Hepatocyte (in vitro differentiated cells): ENCODE results near the gene MPP4. TPM values are rescaled to one million over a fixed set of nuclear protein-coding genes. Genes with fewer than 3 reads are reported as not detected.

ENCODE experiments used
- DNase-seq: peaks from one replicate; pipeline ENCODE4 v3.0.0-alpha.2; 2016; ENCODE audit warnings: low spot score
- H2AFZ ChIP-seq: fragments of 200-600 bp; sonication (generic); 2 replicates; pipeline ENCODE4 v1.6.0; 2016; ENCODE audit warnings: antibody characterized with exemption, mild to moderate bottlenecking
- H3K27ac ChIP-seq: fragments of 200-600 bp; sonication (generic); 2 replicates; pipeline ENCODE4 v1.5.1; 2016; ENCODE audit warnings: mild to moderate bottlenecking
- H3K27me3 ChIP-seq: fragments of 200-600 bp; sonication (generic); 2 replicates; pipeline ENCODE4 v1.6.1; 2016
- H3K36me3 ChIP-seq: fragments of 200-600 bp; sonication (generic); replicated peaks from 2 replicates; pipeline ENCODE4 v1.5.1; 2016; ENCODE audit warnings: low read depth; ENCODE audit not compliant: insufficient read depth
- H3K4me1 ChIP-seq: fragments of 200-600 bp; sonication (generic); 2 replicates; pipeline ENCODE4 v1.5.1; 2016; ENCODE audit warnings: mild to moderate bottlenecking, moderate library complexity; ENCODE audit not compliant: insufficient read depth
- H3K4me2 ChIP-seq: fragments of 200-600 bp; sonication (generic); 2 replicates; pipeline ENCODE4 v1.6.0; 2016
- H3K4me3 ChIP-seq: fragments of 200-600 bp; sonication (generic); 2 replicates; pipeline ENCODE4 v1.5.1; 2016; ENCODE audit warnings: mild to moderate bottlenecking
- H3K79me2 ChIP-seq: fragments of 200-600 bp; sonication (generic); 2 replicates; pipeline ENCODE4 v1.6.0; 2017; ENCODE audit warnings: mild to moderate bottlenecking
- H3K9me2 ChIP-seq: fragments of 200-600 bp; sonication (generic); replicated peaks from 2 replicates; pipeline ENCODE4 v1.6.0; 2017; ENCODE audit warnings: mild to moderate bottlenecking; ENCODE audit not compliant: insufficient read depth
- H3K9me3 ChIP-seq: fragments of 200-600 bp; sonication (generic); 2 replicates; pipeline ENCODE4 v1.5.1; 2016; ENCODE audit warnings: low read depth, mild to moderate bottlenecking
- H4K20me1 ChIP-seq: fragments of 200-600 bp; sonication (generic); 2 replicates; pipeline ENCODE4 v1.6.0; 2016; ENCODE audit warnings: mild to moderate bottlenecking; ENCODE audit not compliant: insufficient read depth, poor library complexity, severe bottlenecking
- CTCF ChIP-seq: fragments of 200-600 bp; sonication (generic); IDR thresholded peaks from 2 replicates; pipeline ENCODE4 v1.5.1; 2016; ENCODE audit warnings: antibody characterized with exemption, mild to moderate bottlenecking; ENCODE audit not compliant: poor library complexity
- EZH2 ChIP-seq: fragments of 200-600 bp; sonication (generic); IDR thresholded peaks from 2 replicates; pipeline ENCODE4 v1.6.1; 2016; ENCODE audit warnings: antibody characterized with exemption, mild to moderate bottlenecking, borderline replicate concordance
- EZH2phosphoT487 ChIP-seq: fragments of 200-600 bp; sonication (generic); IDR thresholded peaks from one replicate; pipeline ENCODE4 v1.6.1; 2018; ENCODE audit warnings: antibody characterized with exemption, mild to moderate bottlenecking, low read depth, moderate library complexity; ENCODE audit not compliant: unreplicated experiment, severe bottlenecking
- WGBS: methylation state at CpG from one replicate; pipeline ENCODE4 v1.1.6; 2016; ENCODE audit warnings: low lambda C conversion rate; ENCODE audit errors: missing lambda C conversion rate; 5-methylcytosine and 5-hydroxymethylcytosine counted together
- polyA plus RNA-seq: library from polyadenylated mRNA; unstranded; fragments of >200 nt; fragmentation: Nextera tagmentation; extraction: Ambion mirVana; gene quantifications from 2 replicates; pipeline ENCODE4 v1.2.1, GENCODE V29; 2016
- total RNA-seq: library from RNA; depleted of rRNA; stranded (reverse); fragments of >200 nt; gene quantifications from 2 replicates; pipeline ENCODE4 v1.2.3, GENCODE V29; 2014

MPP4 gene
- total and polyA plus RNA-seq, 2 experiments from 2014 or later, result 0.19 to 0.77 TPM

GRCh38 chr2:201715459-201715858 lies 17.0 kb upstream of the MPP4 start:
- peak; percentile 31 for TF ChIP-seq CTCF
- no peak for TF ChIP-seq EZH2
- no peak for TF ChIP-seq EZH2phosphoT487
- H3K9me2 ChIP-seq, result no peaks in the 10 kb centered on the region
- no peak overlapping the region for H3K4me2 ChIP-seq
- peaks cover 4% of the 10 kb centered on the region for H3K36me3 ChIP-seq
- H3K4me1 ChIP-seq, result no peaks in the 10 kb centered on the region
- no peaks in the 10 kb centered on the region for H4K20me1 ChIP-seq
- H2AFZ ChIP-seq, result no peak overlapping the region
- H3K4me3 ChIP-seq, result no peak overlapping the region
- H3K27me3 ChIP-seq, result no peaks in the 10 kb centered on the region
- no peaks in the 10 kb centered on the region for H3K79me2 ChIP-seq
- no peak overlapping the region for H3K27ac ChIP-seq
- H3K9me3 ChIP-seq, result peaks cover 6% of the 10 kb centered on the region
- 81% methylated on average over 6 of the region's 6 CpGs for WGBS
- peak; percentile 56 for DNase-seq

GRCh38 chr2:201712726-201713125 lies 14.3 kb upstream of the MPP4 start:
- Histone ChIP-seq H3K4me1 (no peaks in the 10 kb centered on the region), H3K9me3 (no peaks in the 10 kb centered on the region), H2AFZ (no peak overlapping the region), H3K4me3 (no peak overlapping the region), H3K27ac (no peak overlapping the region), H3K27me3 (no peaks in the 10 kb centered on the region), H4K20me1 (no peaks in the 10 kb centered on the region), H3K9me2 (no peaks in the 10 kb centered on the region), H3K36me3 (no peaks in the 10 kb centered on the region), H3K4me2 (no peak overlapping the region), H3K79me2 (no peaks in the 10 kb centered on the region)
- WGBS, result 95% methylated on average over 1 of the region's 1 CpG
- TF ChIP-seq EZH2, result no peak
- no peak for DNase-seq

- TF ChIP-seq CTCF, result no peak
- TF ChIP-seq EZH2phosphoT487, result no peak
- TF ChIP-seq EZH2, result no peak
- Histone ChIP-seq H2AFZ (no peak overlapping the region), H3K9me2 (no peaks in the 10 kb centered on the region), H3K27me3 (no peaks in the 10 kb centered on the region), H3K27ac (no peak overlapping the region), H3K4me3 (no peak overlapping the region), H4K20me1 (no peaks in the 10 kb centered on the region), H3K4me1 (no peaks in the 10 kb centered on the region), H3K36me3 (no peaks in the 10 kb centered on the region), H3K79me2 (no peaks in the 10 kb centered on the region), H3K9me3 (no peaks in the 10 kb centered on the region), H3K4me2 (no peak overlapping the region)
- WGBS, result 74% methylated on average over 5 of the region's 5 CpGs
- no peak for DNase-seq
These were observed 11.3 kb upstream of the MPP4 start for GRCh38 chr2:201709747-201710146.

GRCh38 chr2:201709049-201709448 lies 10.6 kb upstream of the MPP4 start:
- 57% methylated on average over 2 of the region's 2 CpGs for WGBS
- H3K4me1 ChIP-seq, result no peaks in the 10 kb centered on the region
- no peaks in the 10 kb centered on the region for H3K79me2 ChIP-seq
- H4K20me1 ChIP-seq, result no peaks in the 10 kb centered on the region
- TF ChIP-seq EZH2, result no peak
- TF ChIP-seq EZH2phosphoT487, result no peak
- TF ChIP-seq CTCF, result no peak
- H3K4me3 ChIP-seq, result no peak overlapping the region
- H3K27ac ChIP-seq, result no peak overlapping the region
- H3K9me2 ChIP-seq, result no peaks in the 10 kb centered on the region
- H3K27me3 ChIP-seq, result no peaks in the 10 kb centered on the region
- no peak overlapping the region for H2AFZ ChIP-seq
- no peak for DNase-seq
- no peaks in the 10 kb centered on the region for H3K9me3 ChIP-seq
- H3K4me2 ChIP-seq, result no peak overlapping the region
- H3K36me3 ChIP-seq, result no peaks in the 10 kb centered on the region
